ENCODE results near the gene SPAG9.

SPAG9 gene

GRCh38 chr17:50981279-50981678 is 139.4 kb downstream of the SPAG9 start:
- Histone ChIP-seq H3K9me2 (replicated peaks; ENCODE audit: insufficient read depth, low read length) (no peaks in the 10 kb centered on the region), H3K36me3 (replicated peaks; ENCODE audit: insufficient read depth, low read length) (peaks cover 5% of the 10 kb centered on the region; the same call in 1 of the 2 replicates), H3K27me3 (replicated peaks; ENCODE audit: insufficient read depth, low read length) (no peaks in the 10 kb centered on the region), H3K4me2 (ENCODE audit: low read depth, low read length) (no peak overlapping the region), H3K79me2 (ENCODE audit: low read length) (no peaks in the 10 kb centered on the region), H3K27ac (ENCODE audit: low read length) (no peak overlapping the region), H3K9me3 (replicated peaks; ENCODE audit: insufficient read depth, low read length) (no peaks in the 10 kb centered on the region), H4K20me1 (ENCODE audit: insufficient read depth, low read length) (no peaks in the 10 kb centered on the region), H2AFZ (ENCODE audit: low read length) (no peak overlapping the region), H3K4me1 (ENCODE audit: low read length) (no peaks in the 10 kb centered on the region), H3F3A (ENCODE audit: insufficient read depth, low read length) (no peaks in the 10 kb centered on the region), H3K9ac (ENCODE audit: low read length) (no peak overlapping the region), H3K4me3 (ENCODE audit: low read length) (no peak overlapping the region)
- no peak for DNase-seq
- TF ChIP-seq CTCF (IDR thresholded peaks at IDR 0.05; ENCODE audit: low read length), result no peak
- TF ChIP-seq EZH2phosphoT487 (IDR thresholded peaks at IDR 0.05; ENCODE audit: low read length), result no peak
- no peak for TF ChIP-seq EZH2 (optimal IDR thresholded peaks at IDR 0.05; ENCODE audit: low read depth, low read length)

GRCh38 chr17:50979524-50979927 is 141.1 kb downstream of the SPAG9 start:
- H3K4me3 ChIP-seq (ENCODE audit: low read length), result no peak overlapping the region
- no peak overlapping the region for H2AFZ ChIP-seq (ENCODE audit: low read length)
- H3F3A ChIP-seq (ENCODE audit: insufficient read depth, low read length), result no peaks in the 10 kb centered on the region
- no peak overlapping the region for H3K4me2 ChIP-seq (ENCODE audit: low read depth, low read length)
- H3K9me2 ChIP-seq (replicated peaks; ENCODE audit: insufficient read depth, low read length), result no peaks in the 10 kb centered on the region
- no peaks in the 10 kb centered on the region for H3K4me1 ChIP-seq (ENCODE audit: low read length)
- no peaks in the 10 kb centered on the region for H3K27me3 ChIP-seq (replicated peaks; ENCODE audit: insufficient read depth, low read length)
- H3K27ac ChIP-seq (ENCODE audit: low read length), result no peak overlapping the region
- H3K9me3 ChIP-seq (replicated peaks; ENCODE audit: insufficient read depth, low read length), result no peaks in the 10 kb centered on the region
- H4K20me1 ChIP-seq (ENCODE audit: insufficient read depth, low read length), result no peaks in the 10 kb centered on the region
- TF ChIP-seq EZH2phosphoT487 (IDR thresholded peaks at IDR 0.05; ENCODE audit: low read length) (no peak), EZH2 (optimal IDR thresholded peaks at IDR 0.05; ENCODE audit: low read depth, low read length) (no peak), CTCF (IDR thresholded peaks at IDR 0.05; ENCODE audit: low read length) (no peak)
- no peaks in the 10 kb centered on the region for H3K79me2 ChIP-seq (ENCODE audit: low read length)
- peaks cover 7% of the 10 kb centered on the region; the same call in 1 of the 2 replicates for H3K36me3 ChIP-seq (replicated peaks; ENCODE audit: insufficient read depth, low read length)
- no peak overlapping the region for H3K9ac ChIP-seq (ENCODE audit: low read length)
- no peak for DNase-seq

GRCh38 chr17:50977487-50978159 is 143.0 kb downstream of the SPAG9 start:
- TF ChIP-seq CTCF (IDR thresholded peaks at IDR 0.05; ENCODE audit: low read length), result no peak
- H3K4me3 ChIP-seq (ENCODE audit: low read length), result no peak overlapping the region
- no peak overlapping the region for H3K9ac ChIP-seq (ENCODE audit: low read length)
- H3F3A ChIP-seq (ENCODE audit: insufficient read depth, low read length), result no peaks in the 10 kb centered on the region
- H4K20me1 ChIP-seq (ENCODE audit: insufficient read depth, low read length), result no peaks in the 10 kb centered on the region
- H3K36me3 ChIP-seq (replicated peaks; ENCODE audit: insufficient read depth, low read length), result peaks cover 7% of the 10 kb centered on the region; the same call in 1 of the 2 replicates
- no peak overlapping the region for H2AFZ ChIP-seq (ENCODE audit: low read length)
- no peak overlapping the region for H3K27ac ChIP-seq (ENCODE audit: low read length)
- H3K9me2 ChIP-seq (replicated peaks; ENCODE audit: insufficient read depth, low read length), result no peaks in the 10 kb centered on the region
- H3K4me1 ChIP-seq (ENCODE audit: low read length), result no peaks in the 10 kb centered on the region
- no peak overlapping the region for H3K4me2 ChIP-seq (ENCODE audit: low read depth, low read length)
- no peaks in the 10 kb centered on the region for H3K79me2 ChIP-seq (ENCODE audit: low read length)
- no peaks in the 10 kb centered on the region for H3K9me3 ChIP-seq (replicated peaks; ENCODE audit: insufficient read depth, low read length)
- DNase-seq, result no peak
- no peaks in the 10 kb centered on the region for H3K27me3 ChIP-seq (replicated peaks; ENCODE audit: insufficient read depth, low read length)

All from MM.1S (cell line).